ENCODE data around the gene ATG13. TPM values are rescaled to one million over a fixed set of nuclear protein-coding genes. Genes with fewer than 3 reads are reported as not detected.
A peak's percentile ranks its signal among the peaks of the same experiment; 100 is the strongest.

The ATG13 gene
- total RNA-seq, 4 donors from 2014 or later: 33.4 to 76.0 (median 67.0) TPM

- Histone ChIP-seq H3K27ac (peak overlapping the region; percentile 92 to 99 (median 96)), H3K36me3 (peaks cover 0 to 8% of the 10 kb centered on the region in 2 donors), H3K4me1 (peaks cover 21 to 24% of the 10 kb centered on the region in 2 donors), H3K27me3 (no peaks in the 10 kb centered on the region), H3K4me3 (peak overlapping the region; percentile 81 to 100 (median 93)), H3K9me3 (no peaks in the 10 kb centered on the region)
- intact Hi-C loops (cut with DNase I; ENCODE audit: low total_unique reads): loop anchor here (1.0 to 2.0 kb wide), 3 partner anchors 24 to 225 kb away; partner anchors contain the start of gene AMBRA1
- in situ Hi-C loops (cut with MboI; ENCODE audit: low sequenced_read_pairs in 4 of 4): no loop called here
- no peak for TF ChIP-seq CTCF (IDR thresholded peaks at IDR 0.05 in 4 of 5, conservative IDR thresholded peaks at IDR 0.05 in 1 of 5)
- no peak for TF ChIP-seq POLR2A (IDR thresholded peaks at IDR 0.05)
- no peak for ATAC-seq
- no peak for DNase-seq
These were observed 590 bp downstream of the ATG13 start for GRCh38 chr11:46617972-46618314.

- intact Hi-C loops (cut with DNase I; ENCODE audit: low total_unique reads) (no loop called here), in situ Hi-C loops (cut with MboI; ENCODE audit: low sequenced_read_pairs in 4 of 4) (no loop called here)
- H3K4me1 ChIP-seq: peaks cover 21 to 24% of the 10 kb centered on the region in 2 donors
- DNase-seq: no peak
- no peak for TF ChIP-seq POLR2A (IDR thresholded peaks at IDR 0.05)
- TF ChIP-seq CTCF (IDR thresholded peaks at IDR 0.05 in 4 of 5, conservative IDR thresholded peaks at IDR 0.05 in 1 of 5): no peak
- no peaks in the 10 kb centered on the region for H3K9me3 ChIP-seq
- ATAC-seq: no peak
- H3K4me3 ChIP-seq: peak overlapping the region in 3 of 4 donors; percentile 81 to 100 (median 86)
- no peaks in the 10 kb centered on the region for H3K27me3 ChIP-seq
- H3K27ac ChIP-seq: peak overlapping the region in 3 of 4 donors; percentile 92 to 99 (median 94)
- peaks cover 0 to 13% of the 10 kb centered on the region in 2 donors for H3K36me3 ChIP-seq
These were observed 1.5 kb downstream of the ATG13 start for GRCh38 chr11:46618837-46619236.

GRCh38 chr11:46625406-46625805 lies 8.1 kb downstream of the ATG13 start:
- intact Hi-C loops (cut with DNase I; ENCODE audit: low total_unique reads) (no loop called here), in situ Hi-C loops (cut with MboI; ENCODE audit: low sequenced_read_pairs in 4 of 4) (no loop called here)
- H3K27ac ChIP-seq: no peak overlapping the region
- DNase-seq: no peak
- no peak for TF ChIP-seq POLR2A (IDR thresholded peaks at IDR 0.05)
- TF ChIP-seq CTCF (IDR thresholded peaks at IDR 0.05 in 4 of 5, conservative IDR thresholded peaks at IDR 0.05 in 1 of 5): no peak
- peaks cover 0 to 46% of the 10 kb centered on the region in 2 donors for H3K36me3 ChIP-seq
- no peaks in the 10 kb centered on the region for H3K9me3 ChIP-seq
- no peaks in the 10 kb centered on the region for H3K27me3 ChIP-seq
- ATAC-seq: no peak
- no peak overlapping the region for H3K4me3 ChIP-seq
- peaks cover 0 to 7% of the 10 kb centered on the region in 2 donors for H3K4me1 ChIP-seq

- ATAC-seq (no peak), DNase-seq (no peak)
- TF ChIP-seq POLR2A (IDR thresholded peaks at IDR 0.05) (no peak), CTCF (IDR thresholded peaks at IDR 0.05 in 4 of 5, conservative IDR thresholded peaks at IDR 0.05 in 1 of 5) (no peak)
- Histone ChIP-seq H3K27ac (no peak overlapping the region), H3K9me3 (no peaks in the 10 kb centered on the region), H3K27me3 (no peaks in the 10 kb centered on the region), H3K4me1 (peaks cover 0 to 7% of the 10 kb centered on the region in 2 donors), H3K4me3 (no peak overlapping the region), H3K36me3 (peaks cover 0 to 59% of the 10 kb centered on the region in 2 donors)
- in situ Hi-C loops (cut with MboI; ENCODE audit: low sequenced_read_pairs in 4 of 4): no loop called here
- intact Hi-C loops (cut with DNase I; ENCODE audit: low total_unique reads): no loop called here
These were observed 11.6 kb downstream of the ATG13 start for GRCh38 chr11:46628961-46629360.

- intact Hi-C loops (cut with DNase I; ENCODE audit: low total_unique reads): no loop called here
- Histone ChIP-seq H3K27ac (no peak overlapping the region), H3K4me3 (no peak overlapping the region), H3K27me3 (no peaks in the 10 kb centered on the region), H3K36me3 (peaks cover 0 to 53% of the 10 kb centered on the region in 2 donors), H3K9me3 (no peaks in the 10 kb centered on the region), H3K4me1 (peaks cover 0 to 7% of the 10 kb centered on the region in 2 donors)
- DNase-seq: no peak
- in situ Hi-C loops (cut with MboI; ENCODE audit: low sequenced_read_pairs in 4 of 4): no loop called here
- ATAC-seq: no peak
- TF ChIP-seq POLR2A (IDR thresholded peaks at IDR 0.05) (no peak), CTCF (IDR thresholded peaks at IDR 0.05 in 4 of 5, conservative IDR thresholded peaks at IDR 0.05 in 1 of 5) (no peak)
These were observed 12.9 kb downstream of the ATG13 start for GRCh38 chr11:46630237-46630636.

All from gastrocnemius medialis (tissue), 4 donors.